ENCODE data around the gene FXYD6. TPM values are rescaled to one million over a fixed set of nuclear protein-coding genes. Genes with fewer than 3 reads are reported as not detected.

FXYD6 gene
- polyA plus RNA-seq, 1 of the 3 experiments (the other 2 are of a cell fraction) = 1.4 TPM

GRCh38 chr11:117874253-117874909 lies 2.1 kb downstream of the FXYD6 start:
- POLR2A ChIA-PET = no interaction called here
- H3K9me3 ChIP-seq = no peaks in the 10 kb centered on the region
- no peak overlapping the region for H2AFZ ChIP-seq (ENCODE audit: low read depth)
- no peak overlapping the region for H3K9ac ChIP-seq
- peaks cover 29% of the 10 kb centered on the region for H3K27me3 ChIP-seq (ENCODE audit: insufficient read depth)
- H3F3A ChIP-seq (replicated peaks; ENCODE audit: insufficient read depth) = no peaks in the 10 kb centered on the region
- TF ChIP-seq SMC3 (IDR thresholded peaks at IDR 0.05; ENCODE audit: low read depth, low read length) (no peak), RFX5 (IDR thresholded peaks at IDR 0.05; ENCODE audit: low read length) (no peak), RXRA (IDR thresholded peaks at IDR 0.05; ENCODE audit: borderline replicate concordance, low read depth) (no peak), SIN3A (IDR thresholded peaks at IDR 0.05; ENCODE audit: borderline replicate concordance, low read depth, low read length) (no peak), TEAD4 (IDR thresholded peaks at IDR 0.05; ENCODE audit: borderline replicate concordance, insufficient read depth) (no peak)
- no peaks in the 10 kb centered on the region for H3K9me2 ChIP-seq
- CTCF ChIA-PET = interaction anchor here (1.1 kb wide), 1 partner anchor 14 kb away, joined by 3 read pairs; no protein-coding TSS in a partner anchor
- H3K4me3 ChIP-seq (ENCODE audit: low read depth in 2 of 2, low read length in 1 of 2) = no peak overlapping the region
- no peak overlapping the region for H3K27ac ChIP-seq (ENCODE audit: low read depth in 2 of 2, low read length in 1 of 2)
- H3K4me1 ChIP-seq (ENCODE audit: control insufficient read depth in 1 of 2, insufficient read depth in 2 of 2, low read depth in 1 of 2, low read length in 1 of 2) = peaks cover 0 to 43% of the 10 kb centered on the region in 2 experiments; a peak in 1 of 4 replicates
- H3K4me2 ChIP-seq = no peak overlapping the region
- WGBS (ENCODE audit: low lambda C conversion rate) = 73% methylated on average over 14 of the region's 16 CpGs
- DNase-seq = no peak
- no peaks in the 10 kb centered on the region for H4K20me1 ChIP-seq (ENCODE audit: insufficient read depth)
- no peaks in the 10 kb centered on the region for H3K36me3 ChIP-seq (replicated peaks in 1 of 2; ENCODE audit: control insufficient read depth in 1 of 2, insufficient read depth in 2 of 2, low read length in 1 of 2)
- H3K79me2 ChIP-seq (ENCODE audit: insufficient read depth) = no peaks in the 10 kb centered on the region

- WGBS (ENCODE audit: low lambda C conversion rate) = 76% methylated on average over 7 of the region's 8 CpGs
- CTCF ChIA-PET = no interaction called here
These were observed 2.7 kb downstream of the FXYD6 start for GRCh38 chr11:117873828-117874125.

More at GRCh38 chr11:117873828-117874125, 2.7 kb downstream of the FXYD6 start:
- POLR2A ChIA-PET = no interaction called here
- Histone ChIP-seq H3K27ac (ENCODE audit: low read depth in 2 of 2, low read length in 1 of 2) (no peak overlapping the region), H3K9me3 (no peaks in the 10 kb centered on the region), H3K9me2 (no peaks in the 10 kb centered on the region), H3K36me3 (replicated peaks in 1 of 2; ENCODE audit: control insufficient read depth in 1 of 2, insufficient read depth in 2 of 2, low read length in 1 of 2) (no peaks in the 10 kb centered on the region), H3K27me3 (ENCODE audit: insufficient read depth) (peaks cover 29% of the 10 kb centered on the region), H3K79me2 (ENCODE audit: insufficient read depth) (no peaks in the 10 kb centered on the region), H3K9ac (no peak overlapping the region), H3K4me1 (ENCODE audit: control insufficient read depth in 1 of 2, insufficient read depth in 2 of 2, low read depth in 1 of 2, low read length in 1 of 2) (peaks cover 0 to 49% of the 10 kb centered on the region in 2 experiments; a peak in 1 of 4 replicates), H2AFZ (ENCODE audit: low read depth) (no peak overlapping the region), H3K4me3 (ENCODE audit: low read depth in 2 of 2, low read length in 1 of 2) (no peak overlapping the region), H3K4me2 (no peak overlapping the region), H3F3A (replicated peaks; ENCODE audit: insufficient read depth) (no peaks in the 10 kb centered on the region), H4K20me1 (ENCODE audit: insufficient read depth) (no peaks in the 10 kb centered on the region)
- TF ChIP-seq NFIC (IDR thresholded peaks at IDR 0.05; ENCODE audit: borderline replicate concordance) (no peak), FOXM1 (IDR thresholded peaks at IDR 0.05; ENCODE audit: low read depth) (no peak), SIN3A (IDR thresholded peaks at IDR 0.05; ENCODE audit: borderline replicate concordance, low read depth, low read length) (no peak), POLR2AphosphoS5 (IDR thresholded peaks at IDR 0.05; ENCODE audit: low read depth, low read length) (no peak), NRF1 (IDR thresholded peaks at IDR 0.05; ENCODE audit: low read depth, low read length) (no peak), USF2 (IDR thresholded peaks at IDR 0.05; ENCODE audit: borderline replicate concordance, low read depth, low read length) (no peak), MEF2A (IDR thresholded peaks at IDR 0.05; ENCODE audit: borderline replicate concordance, low read depth) (no peak), REST (IDR thresholded peaks at IDR 0.05; ENCODE audit: low read depth, low read length) (no peak), USF1 (IDR thresholded peaks at IDR 0.05; ENCODE audit: borderline replicate concordance, low read depth) (no peak)
- DNase-seq = no peak
